Measurements from ENCODE around the gene WDHD1.

The WDHD1 gene

DNA sequence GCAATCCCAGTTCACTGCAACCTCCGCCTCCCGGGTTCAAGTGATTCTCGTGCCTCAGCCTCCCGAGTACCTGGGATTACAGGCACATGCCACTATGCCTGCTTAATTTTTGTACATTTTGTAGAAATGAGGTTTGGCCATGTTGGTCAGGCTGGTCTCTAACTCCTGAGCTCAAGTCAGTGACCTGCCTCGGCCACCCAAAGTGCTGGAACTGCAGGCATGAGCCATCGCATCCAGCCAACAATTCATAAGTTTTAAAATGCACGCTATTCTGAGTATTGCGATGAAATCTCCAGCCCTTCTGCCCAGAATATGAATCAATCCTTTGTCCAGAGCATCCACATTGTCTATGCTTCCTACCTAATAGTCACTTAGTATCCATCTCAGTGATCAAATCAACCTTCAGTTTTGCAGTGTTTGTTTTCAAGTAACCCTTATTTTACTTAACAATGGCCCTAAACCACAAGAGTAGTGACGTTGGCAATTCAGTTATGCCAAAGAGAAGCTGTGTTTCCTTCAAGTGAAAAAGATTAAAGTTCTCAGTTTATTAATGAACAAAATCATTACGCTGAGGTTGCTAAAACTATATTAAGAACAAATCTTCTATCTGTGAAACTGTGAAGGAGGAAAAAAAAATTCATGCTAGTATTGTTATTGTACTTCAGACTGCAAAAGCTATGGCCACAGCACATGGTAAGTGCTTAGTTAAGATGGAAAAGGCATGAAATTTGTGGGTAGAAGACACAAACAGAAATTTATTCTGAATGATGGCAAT, 135.2 kb downstream of the WDHD1 start:
- ATAC-seq = no peak
- TF ChIP-seq SNAI2 (CRISPR knock-in tag; IDR thresholded peaks at IDR 0.05) (no peak), PPARA (CRISPR knock-in tag; IDR thresholded peaks at IDR 0.05; ENCODE audit: borderline replicate concordance) (no peak), ARNTL (CRISPR knock-in tag; IDR thresholded peaks at IDR 0.05; ENCODE audit: borderline replicate concordance, low read depth) (no peak), ISL1 (CRISPR knock-in tag; IDR thresholded peaks at IDR 0.05) (no peak), ZFP30 (CRISPR knock-in tag; IDR thresholded peaks at IDR 0.05) (no peak), ESRRG (CRISPR knock-in tag; IDR thresholded peaks at IDR 0.05) (no peak), ZNF565 (CRISPR knock-in tag; conservative IDR thresholded peaks at IDR 0.05; ENCODE audit: low read depth) (no peak), ZFP3 (CRISPR knock-in tag; IDR thresholded peaks at IDR 0.05) (no peak), GLIS3 (CRISPR knock-in tag; IDR thresholded peaks at IDR 0.05) (no peak), ZNF70 (CRISPR knock-in tag; IDR thresholded peaks at IDR 0.05) (no peak), RARB (CRISPR knock-in tag; IDR thresholded peaks at IDR 0.05) (no peak), BACH2 (CRISPR knock-in tag; IDR thresholded peaks at IDR 0.05; ENCODE audit: borderline replicate concordance) (no peak), TOX (CRISPR knock-in tag; IDR thresholded peaks at IDR 0.05; ENCODE audit: borderline replicate concordance) (no peak), OSR1 (CRISPR knock-in tag; IDR thresholded peaks at IDR 0.05) (no peak), ZC3H10 (CRISPR knock-in tag; IDR thresholded peaks at IDR 0.05) (no peak), TCF4 (CRISPR knock-in tag; IDR thresholded peaks at IDR 0.05; ENCODE audit: borderline replicate concordance) (no peak)
- TF ChIP-seq, protein P1, sequence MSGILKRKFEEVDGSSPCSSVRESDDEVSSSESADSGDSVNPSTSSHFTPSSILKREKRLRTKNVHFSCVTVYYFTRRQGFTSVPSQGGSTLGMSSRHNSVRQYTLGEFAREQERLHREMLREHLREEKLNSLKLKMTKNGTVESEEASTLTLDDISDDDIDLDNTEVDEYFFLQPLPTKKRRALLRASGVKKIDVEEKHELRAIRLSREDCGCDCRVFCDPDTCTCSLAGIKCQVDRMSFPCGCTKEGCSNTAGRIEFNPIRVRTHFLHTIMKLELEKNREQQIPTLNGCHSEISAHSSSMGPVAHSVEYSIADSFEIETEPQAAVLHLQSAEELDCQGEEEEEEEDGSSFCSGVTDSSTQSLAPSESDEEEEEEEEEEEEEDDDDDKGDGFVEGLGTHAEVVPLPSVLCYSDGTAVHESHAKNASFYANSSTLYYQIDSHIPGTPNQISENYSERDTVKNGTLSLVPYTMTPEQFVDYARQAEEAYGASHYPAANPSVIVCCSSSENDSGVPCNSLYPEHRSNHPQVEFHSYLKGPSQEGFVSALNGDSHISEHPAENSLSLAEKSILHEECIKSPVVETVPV (CRISPR knock-in tag; IDR thresholded peaks at IDR 0.05) = no peak
- TF ChIP-seq, protein P2, sequence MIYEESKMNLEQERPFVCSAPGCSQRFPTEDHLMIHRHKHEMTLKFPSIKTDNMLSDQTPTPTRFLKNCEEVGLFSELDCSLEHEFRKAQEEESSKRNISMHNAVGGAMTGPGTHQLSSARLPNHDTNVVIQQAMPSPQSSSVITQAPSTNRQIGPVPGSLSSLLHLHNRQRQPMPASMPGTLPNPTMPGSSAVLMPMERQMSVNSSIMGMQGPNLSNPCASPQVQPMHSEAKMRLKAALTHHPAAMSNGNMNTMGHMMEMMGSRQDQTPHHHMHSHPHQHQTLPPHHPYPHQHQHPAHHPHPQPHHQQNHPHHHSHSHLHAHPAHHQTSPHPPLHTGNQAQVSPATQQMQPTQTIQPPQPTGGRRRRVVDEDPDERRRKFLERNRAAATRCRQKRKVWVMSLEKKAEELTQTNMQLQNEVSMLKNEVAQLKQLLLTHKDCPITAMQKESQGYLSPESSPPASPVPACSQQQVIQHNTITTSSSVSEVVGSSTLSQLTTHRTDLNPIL (CRISPR knock-in tag; IDR thresholded peaks at IDR 0.05; ENCODE audit: low read depth) = no peak

DNA sequence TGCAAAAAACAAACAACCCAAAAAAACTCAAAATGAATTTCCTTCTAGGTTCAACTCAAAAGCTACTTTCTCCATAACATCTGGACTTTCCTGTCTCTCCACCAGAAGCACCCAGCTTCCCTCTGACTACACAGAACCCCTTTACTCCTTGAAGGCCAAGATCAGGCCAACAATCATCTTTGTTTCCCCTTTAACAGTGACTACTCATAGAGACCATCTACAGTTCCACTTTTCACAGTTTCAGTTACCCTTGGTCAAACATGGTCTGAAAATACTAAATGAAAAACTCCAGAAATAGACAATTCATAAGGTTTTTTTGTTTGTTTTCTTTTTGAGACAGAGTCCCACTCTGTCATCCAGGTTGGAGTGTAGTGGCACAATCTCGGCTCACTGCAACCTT, 136.1 kb downstream of the WDHD1 start:
- no peak for ATAC-seq
- TF ChIP-seq ZNF8 (CRISPR knock-in tag; IDR thresholded peaks at IDR 0.05) (no peak), ZNF565 (CRISPR knock-in tag; conservative IDR thresholded peaks at IDR 0.05; ENCODE audit: low read depth) (no peak), OSR1 (CRISPR knock-in tag; IDR thresholded peaks at IDR 0.05) (no peak), SNAI2 (CRISPR knock-in tag; IDR thresholded peaks at IDR 0.05) (no peak), TOX (CRISPR knock-in tag; IDR thresholded peaks at IDR 0.05; ENCODE audit: borderline replicate concordance) (no peak), PPARA (CRISPR knock-in tag; IDR thresholded peaks at IDR 0.05; ENCODE audit: borderline replicate concordance) (no peak), CSDC2 (CRISPR knock-in tag; IDR thresholded peaks at IDR 0.05) (no peak), GLIS3 (CRISPR knock-in tag; IDR thresholded peaks at IDR 0.05) (no peak), BACH2 (CRISPR knock-in tag; IDR thresholded peaks at IDR 0.05; ENCODE audit: borderline replicate concordance) (no peak)
- TF ChIP-seq, protein P2 (CRISPR knock-in tag; IDR thresholded peaks at IDR 0.05; ENCODE audit: low read depth) = no peak
- TF ChIP-seq, protein P3, sequence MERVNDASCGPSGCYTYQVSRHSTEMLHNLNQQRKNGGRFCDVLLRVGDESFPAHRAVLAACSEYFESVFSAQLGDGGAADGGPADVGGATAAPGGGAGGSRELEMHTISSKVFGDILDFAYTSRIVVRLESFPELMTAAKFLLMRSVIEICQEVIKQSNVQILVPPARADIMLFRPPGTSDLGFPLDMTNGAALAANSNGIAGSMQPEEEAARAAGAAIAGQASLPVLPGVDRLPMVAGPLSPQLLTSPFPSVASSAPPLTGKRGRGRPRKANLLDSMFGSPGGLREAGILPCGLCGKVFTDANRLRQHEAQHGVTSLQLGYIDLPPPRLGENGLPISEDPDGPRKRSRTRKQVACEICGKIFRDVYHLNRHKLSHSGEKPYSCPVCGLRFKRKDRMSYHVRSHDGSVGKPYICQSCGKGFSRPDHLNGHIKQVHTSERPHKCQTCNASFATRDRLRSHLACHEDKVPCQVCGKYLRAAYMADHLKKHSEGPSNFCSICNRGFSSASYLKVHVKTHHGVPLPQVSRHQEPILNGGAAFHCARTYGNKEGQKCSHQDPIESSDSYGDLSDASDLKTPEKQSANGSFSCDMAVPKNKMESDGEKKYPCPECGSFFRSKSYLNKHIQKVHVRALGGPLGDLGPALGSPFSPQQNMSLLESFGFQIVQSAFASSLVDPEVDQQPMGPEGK (CRISPR knock-in tag; IDR thresholded peaks at IDR 0.05; ENCODE audit: borderline replicate concordance) = no peak
- TF ChIP-seq, protein P4, sequence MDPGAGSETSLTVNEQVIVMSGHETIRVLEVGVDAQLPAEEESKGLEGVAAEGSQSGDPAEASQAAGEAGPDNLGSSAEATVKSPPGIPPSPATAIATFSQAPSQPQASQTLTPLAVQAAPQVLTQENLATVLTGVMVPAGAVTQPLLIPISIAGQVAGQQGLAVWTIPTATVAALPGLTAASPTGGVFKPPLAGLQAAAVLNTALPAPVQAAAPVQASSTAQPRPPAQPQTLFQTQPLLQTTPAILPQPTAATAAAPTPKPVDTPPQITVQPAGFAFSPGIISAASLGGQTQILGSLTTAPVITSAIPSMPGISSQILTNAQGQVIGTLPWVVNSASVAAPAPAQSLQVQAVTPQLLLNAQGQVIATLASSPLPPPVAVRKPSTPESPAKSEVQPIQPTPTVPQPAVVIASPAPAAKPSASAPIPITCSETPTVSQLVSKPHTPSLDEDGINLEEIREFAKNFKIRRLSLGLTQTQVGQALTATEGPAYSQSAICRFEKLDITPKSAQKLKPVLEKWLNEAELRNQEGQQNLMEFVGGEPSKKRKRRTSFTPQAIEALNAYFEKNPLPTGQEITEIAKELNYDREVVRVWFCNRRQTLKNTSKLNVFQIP (CRISPR knock-in tag; IDR thresholded peaks at IDR 0.05; ENCODE audit: borderline replicate concordance, low read depth) = no peak

DNA sequence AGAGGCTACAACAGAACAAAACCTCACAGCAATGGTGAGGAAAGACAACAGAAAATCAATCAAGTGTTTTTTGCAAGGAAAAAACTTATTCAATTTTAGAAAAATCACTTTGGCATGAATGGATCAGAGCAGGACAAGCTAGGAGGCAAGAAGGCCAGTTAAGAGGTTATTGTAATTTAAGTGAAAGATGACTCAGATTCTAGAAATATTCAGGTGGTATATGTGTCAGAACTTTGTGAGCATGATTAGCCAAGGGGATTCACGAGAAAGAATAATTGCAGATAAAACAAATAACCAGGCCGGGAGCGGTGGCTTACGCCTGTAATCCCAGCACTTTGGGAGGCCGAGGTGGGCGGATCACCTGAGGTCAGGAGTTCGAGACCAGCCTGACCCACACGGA, 137.0 kb downstream of the WDHD1 start:
- no peak for ATAC-seq
- TF ChIP-seq SNAI2 (CRISPR knock-in tag; IDR thresholded peaks at IDR 0.05) = no peak
- no peak for TF ChIP-seq OSR1 (CRISPR knock-in tag; IDR thresholded peaks at IDR 0.05)
- no peak for TF ChIP-seq ISL1 (CRISPR knock-in tag; IDR thresholded peaks at IDR 0.05)
- TF ChIP-seq, protein P5, sequence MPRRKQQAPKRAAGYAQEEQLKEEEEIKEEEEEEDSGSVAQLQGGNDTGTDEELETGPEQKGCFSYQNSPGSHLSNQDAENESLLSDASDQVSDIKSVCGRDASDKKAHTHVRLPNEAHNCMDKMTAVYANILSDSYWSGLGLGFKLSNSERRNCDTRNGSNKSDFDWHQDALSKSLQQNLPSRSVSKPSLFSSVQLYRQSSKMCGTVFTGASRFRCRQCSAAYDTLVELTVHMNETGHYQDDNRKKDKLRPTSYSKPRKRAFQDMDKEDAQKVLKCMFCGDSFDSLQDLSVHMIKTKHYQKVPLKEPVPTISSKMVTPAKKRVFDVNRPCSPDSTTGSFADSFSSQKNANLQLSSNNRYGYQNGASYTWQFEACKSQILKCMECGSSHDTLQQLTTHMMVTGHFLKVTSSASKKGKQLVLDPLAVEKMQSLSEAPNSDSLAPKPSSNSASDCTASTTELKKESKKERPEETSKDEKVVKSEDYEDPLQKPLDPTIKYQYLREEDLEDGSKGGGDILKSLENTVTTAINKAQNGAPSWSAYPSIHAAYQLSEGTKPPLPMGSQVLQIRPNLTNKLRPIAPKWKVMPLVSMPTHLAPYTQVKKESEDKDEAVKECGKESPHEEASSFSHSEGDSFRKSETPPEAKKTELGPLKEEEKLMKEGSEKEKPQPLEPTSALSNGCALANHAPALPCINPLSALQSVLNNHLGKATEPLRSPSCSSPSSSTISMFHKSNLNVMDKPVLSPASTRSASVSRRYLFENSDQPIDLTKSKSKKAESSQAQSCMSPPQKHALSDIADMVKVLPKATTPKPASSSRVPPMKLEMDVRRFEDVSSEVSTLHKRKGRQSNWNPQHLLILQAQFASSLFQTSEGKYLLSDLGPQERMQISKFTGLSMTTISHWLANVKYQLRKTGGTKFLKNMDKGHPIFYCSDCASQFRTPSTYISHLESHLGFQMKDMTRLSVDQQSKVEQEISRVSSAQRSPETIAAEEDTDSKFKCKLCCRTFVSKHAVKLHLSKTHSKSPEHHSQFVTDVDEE (CRISPR knock-in tag; IDR thresholded peaks at IDR 0.05) = no peak
- TF ChIP-seq GLIS3 (CRISPR knock-in tag; IDR thresholded peaks at IDR 0.05) = no peak
- TF ChIP-seq CSDC2 (CRISPR knock-in tag; IDR thresholded peaks at IDR 0.05) = no peak
- TF ChIP-seq TCF4 (CRISPR knock-in tag; IDR thresholded peaks at IDR 0.05; ENCODE audit: borderline replicate concordance) = no peak
- TF ChIP-seq, protein P2 (CRISPR knock-in tag; IDR thresholded peaks at IDR 0.05; ENCODE audit: low read depth) = no peak

All from SK-N-SH treated with all-trans-retinoic acid at 6 μM for 48 hours (cell line).